NCI-H187 (cell line): ENCODE data around the gene MATR3.
"Not testable (repeated sequence)": the region's sequence is repeated elsewhere in the genome, so short reads cannot be mapped to it uniquely, and the experiment has no call there.

ENCODE experiments used
- DNase-seq, 2 experiments: peaks; one replicate each; lab custom pipeline; 2025; lab: John Stamatoyannopoulos, UW

MATR3 gene

DNA sequence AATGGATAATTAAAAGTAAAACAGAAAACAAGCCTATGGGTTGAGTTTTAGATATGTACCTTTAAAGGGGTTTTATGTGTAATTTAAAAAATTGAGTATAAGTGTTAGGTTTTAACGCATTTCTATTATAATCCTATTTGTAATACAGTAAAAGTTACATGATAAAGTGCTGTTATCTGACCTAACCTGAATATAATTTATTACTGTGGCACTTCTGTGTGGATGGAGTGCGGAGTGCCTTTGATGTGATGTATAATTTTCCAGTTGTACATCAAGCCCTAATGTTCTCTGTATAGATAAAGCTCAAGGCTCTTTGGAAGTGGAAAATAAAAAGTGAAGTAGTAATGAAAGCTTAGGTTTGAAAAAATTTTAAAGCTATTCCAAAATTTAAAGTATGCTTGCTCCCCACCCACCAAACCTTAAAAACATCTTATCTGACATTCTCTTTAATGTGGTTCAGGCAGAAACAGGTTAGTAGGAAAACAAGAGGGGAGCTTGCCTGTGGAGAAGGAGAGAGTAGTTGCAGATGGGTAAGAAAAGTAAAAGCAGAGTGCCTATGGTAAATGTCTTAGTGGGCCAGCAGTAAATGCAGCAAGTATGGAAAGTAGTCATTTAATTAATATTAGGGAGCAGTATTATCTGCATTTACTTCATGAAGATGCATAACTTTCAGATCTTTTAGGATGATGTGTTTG, 4.0 kb downstream of the MATR3 start:
- DNase-seq = no peak

DNA sequence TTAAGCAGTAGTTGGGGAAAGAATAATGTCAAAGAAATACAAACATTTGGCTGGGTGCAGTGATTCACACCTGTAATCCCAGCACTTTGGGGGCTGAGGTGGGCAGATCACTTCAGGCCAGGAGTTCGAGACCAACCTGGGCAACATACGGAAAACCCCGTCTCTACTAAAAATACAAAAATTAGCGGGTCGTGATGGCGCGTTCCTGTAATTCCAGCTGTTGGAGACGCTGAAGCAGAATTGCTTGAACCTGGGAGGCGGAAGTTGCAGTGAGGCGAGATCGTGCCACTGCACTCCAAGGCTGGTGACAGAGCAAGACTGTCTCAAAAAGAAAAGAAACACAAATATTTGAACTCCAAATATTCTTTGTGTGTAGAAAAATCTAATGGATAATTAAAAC, 4.7 kb downstream of the MATR3 start:
- no peak for DNase-seq

DNA sequence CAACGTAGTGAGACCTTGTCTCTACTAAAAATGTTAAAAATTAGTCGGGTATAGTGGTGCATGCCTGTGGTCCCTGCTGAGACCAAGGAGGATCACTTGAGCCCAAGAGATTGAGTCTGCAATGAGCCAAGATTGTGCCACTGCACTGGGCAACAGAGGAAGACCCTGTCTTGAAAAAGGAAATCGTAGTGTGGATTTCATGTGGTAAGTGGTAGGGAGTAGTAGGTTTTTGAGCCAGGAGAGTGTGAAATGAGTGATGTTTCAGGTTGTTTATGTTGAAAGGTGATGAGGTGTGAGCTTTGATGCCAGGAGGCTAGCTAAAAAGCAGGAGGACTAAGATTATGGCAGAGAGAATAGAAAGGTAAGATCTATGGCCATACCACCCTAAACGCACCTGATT, 5.9 kb downstream of the MATR3 start:
- no peak for DNase-seq

DNA sequence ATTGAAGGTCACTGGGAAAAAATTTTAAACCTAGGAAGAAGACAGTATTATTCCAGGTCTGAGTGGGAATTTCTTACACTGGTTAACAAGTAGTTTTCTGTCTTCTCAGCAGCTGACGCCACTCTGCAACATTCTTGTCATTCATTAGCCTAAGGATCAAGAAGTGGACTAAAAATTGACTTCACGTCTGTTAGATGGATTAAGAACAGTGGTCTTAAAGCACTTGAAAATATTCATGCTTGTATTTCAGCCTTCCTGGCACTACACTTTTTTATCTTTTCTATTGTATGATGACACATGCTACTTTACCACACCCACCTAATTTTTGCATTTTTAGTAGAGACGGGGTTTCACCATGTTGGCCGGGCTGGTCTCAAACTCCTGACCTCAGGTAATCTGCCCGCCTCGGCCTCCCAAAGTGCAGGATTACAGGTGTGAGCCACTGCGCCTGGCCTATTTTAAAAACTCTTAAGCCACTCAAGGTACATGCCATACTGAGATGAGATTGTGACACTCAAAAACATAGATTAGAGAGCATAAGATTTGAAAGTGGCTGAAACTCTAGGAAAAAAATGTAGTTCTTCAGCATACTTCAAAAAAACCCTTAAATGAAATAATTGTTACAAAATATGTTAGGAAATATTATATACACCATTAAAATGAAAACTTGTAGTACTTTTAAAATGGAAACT, 8.4 kb downstream of the MATR3 start:
- no peak for DNase-seq

DNA sequence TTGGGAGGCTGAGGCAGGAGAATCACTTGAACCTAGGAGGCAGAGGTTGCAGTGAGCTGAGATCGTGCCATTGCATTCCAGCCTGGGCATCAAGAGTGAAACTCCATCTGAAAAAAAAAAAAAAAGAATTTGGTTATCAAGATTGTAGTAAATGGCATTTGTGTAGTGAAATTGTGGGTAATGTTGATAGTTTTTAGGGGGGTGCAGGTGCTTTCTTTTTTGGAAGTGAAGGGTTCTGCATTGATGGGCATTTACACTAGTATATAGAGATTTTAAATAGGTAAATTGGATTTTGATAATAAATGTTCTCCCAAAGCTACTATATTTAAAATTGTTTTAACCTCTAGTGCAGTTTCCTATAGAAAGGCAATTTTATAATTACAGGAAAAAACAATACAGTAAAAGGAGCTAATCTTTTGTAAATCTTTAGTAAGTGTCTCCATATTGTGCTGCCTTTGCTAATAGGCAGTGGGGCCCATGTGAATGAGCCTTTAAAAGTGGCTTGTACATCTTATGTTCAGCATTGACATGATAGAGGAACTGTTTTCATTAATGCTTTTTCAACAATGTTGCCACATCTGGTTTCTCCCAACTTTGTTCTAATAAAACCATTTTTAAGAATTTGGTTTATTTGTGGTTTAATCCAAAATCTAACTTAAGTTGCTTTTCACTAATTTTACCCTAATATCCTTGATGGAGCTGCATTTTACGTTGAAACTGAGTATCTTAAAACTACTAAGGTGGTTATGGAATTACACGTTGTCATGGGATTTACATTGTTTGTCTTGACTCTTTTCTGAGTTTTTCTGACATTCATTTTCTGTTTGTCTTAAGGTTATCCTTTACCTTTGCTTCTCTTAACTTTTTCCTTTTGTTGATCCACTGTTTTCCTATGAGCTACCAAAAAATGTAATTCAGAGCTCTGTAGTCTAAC, 11.1 kb downstream of the MATR3 start:
- no peak for DNase-seq

DNA sequence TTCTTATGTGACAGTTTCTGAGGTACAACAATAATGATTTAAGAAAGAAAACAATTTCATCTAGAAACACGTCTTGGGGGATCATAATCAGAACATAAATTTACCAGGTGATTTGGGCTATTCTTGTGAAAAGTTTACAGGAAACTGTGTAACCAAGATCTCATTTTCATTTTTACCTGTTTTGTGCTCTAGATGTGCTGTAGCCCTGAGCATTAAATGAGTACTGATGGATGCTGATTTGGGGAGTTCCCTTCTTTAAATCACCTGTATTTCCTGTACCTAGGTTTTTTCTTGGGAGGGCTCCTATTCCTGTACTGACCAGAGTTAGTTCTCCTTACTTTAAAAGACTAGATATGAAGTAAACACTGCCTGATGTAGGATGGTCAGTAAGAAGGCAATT, 12.7 kb downstream of the MATR3 start:
- no peak for DNase-seq

GRCh38 chr5:139306628-139307379, 13.3 kb downstream of the MATR3 start:
- no peak for DNase-seq

GRCh38 chr5:139308797-139309196, 15.3 kb downstream of the MATR3 start:
- DNase-seq = no peak

GRCh38 chr5:139310715-139311186, 17.2 kb downstream of the MATR3 start:
- not testable (repeated sequence) for DNase-seq

GRCh38 chr5:139312075-139312474, 18.5 kb downstream of the MATR3 start:
- DNase-seq = no peak

DNA sequence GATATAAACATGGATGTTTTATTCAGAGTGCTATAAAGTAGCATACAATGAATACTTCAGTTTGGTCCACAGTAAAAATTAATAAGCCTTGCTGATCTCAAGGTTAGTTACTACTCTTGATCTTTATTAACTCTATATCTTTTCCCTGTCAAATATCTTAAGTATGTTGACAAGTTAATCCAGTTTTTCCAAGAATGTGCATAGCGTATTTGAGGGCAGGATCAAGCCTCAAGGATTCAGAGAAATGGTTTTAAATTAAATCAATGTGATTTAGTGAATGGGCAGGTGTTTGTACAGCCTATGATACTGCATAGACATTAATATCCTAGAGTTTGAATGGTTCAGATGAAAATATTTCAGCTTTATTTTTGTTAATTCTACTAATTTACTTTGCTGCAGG, 20.7 kb downstream of the MATR3 start:
- no peak for DNase-seq

DNA sequence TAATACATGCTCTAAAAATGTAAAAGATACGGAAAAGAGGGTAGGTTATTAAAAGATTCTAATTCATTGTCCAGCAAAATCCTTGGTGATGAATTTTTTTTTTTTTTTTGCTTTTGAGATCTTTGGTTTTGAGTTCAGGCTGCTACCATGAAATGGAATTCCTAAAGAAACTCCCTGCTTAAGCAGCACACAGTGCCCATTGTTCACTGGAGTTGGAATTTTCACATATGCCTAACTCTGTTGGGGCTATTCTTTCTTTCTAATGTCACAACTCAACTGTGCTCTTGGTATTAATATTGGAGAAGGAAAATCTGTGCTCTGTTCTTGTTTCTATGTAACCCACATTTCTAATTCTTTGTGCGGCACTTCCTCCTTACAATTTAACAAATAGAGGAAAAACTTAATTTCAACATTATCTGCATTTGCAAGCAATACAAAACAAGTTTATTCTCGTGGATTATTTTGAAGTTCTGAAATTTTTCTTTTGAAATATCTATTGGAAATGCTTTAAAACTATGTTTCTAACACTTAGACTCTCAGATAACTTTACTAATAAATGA, 21.6 kb downstream of the MATR3 start:
- DNase-seq = no peak

- no peak for DNase-seq
Observed at GRCh38 chr5:139335811-139336210, 42.3 kb downstream of the MATR3 start.

- no peak for DNase-seq
Observed at GRCh38 chr5:139340051-139340450, 46.5 kb downstream of the MATR3 start.

DNA sequence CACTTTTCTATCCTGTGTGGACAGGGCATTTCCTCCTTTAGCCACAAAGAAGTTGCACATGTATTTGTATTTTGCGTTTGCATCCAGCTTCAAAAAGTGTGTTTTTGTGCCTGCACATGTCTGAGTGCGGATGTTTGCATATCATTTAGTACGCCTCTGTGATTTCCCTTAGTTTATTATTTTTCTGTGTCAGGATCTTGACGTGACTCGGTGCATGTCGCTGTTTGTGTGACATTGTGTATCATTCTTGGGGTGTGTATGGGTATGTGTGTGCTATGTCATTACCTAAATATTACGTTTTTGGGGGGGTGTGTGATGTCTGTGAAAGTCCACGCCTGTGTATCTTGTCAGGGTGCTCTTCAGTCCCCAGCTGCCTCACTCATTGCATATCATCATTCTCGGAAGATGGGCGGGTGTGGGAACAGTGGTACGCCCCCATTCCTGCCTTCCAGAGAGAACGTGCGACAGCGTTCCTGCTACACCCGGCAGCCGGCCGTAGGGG, 47.7 kb downstream of the MATR3 start:
- no peak for DNase-seq

DNA sequence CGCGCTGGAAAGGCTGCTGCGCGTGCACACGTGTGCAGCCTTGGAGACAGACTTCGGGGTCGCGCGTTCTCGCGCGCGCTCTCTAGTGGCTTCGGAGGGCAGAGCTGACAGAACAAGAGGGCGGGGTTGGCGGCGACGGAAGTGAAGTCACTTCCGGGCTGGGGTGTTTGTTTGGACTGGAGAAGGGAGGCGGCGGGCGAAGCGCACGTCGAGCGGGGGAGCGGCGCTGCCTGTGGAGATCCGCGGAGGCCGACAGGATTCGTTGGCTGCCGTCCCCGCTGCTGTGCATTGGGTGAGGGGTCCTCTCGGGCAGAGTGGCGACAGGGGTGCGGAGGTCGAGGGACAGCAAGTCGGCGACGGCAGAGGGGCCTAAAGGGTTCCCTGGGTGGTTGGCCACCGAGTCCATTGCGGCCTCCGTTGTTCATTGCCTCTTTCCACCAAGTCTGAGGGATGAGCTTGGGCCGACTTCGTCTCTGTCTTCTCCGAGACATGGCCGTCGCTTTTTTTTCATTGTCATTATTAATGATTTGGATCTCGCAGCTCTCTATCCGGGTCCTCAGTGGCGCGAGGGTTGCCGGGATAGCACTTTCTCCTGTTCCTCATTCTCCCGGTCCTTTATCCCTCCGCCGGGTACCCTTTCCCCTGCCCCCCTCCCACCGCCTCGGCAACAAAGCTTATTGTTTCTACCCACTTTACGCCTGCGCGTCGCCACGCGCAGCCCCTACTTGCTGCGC, 48.3 kb downstream of the MATR3 start, which contains the start of gene PAIP2:
Gene PAIP2, plus strand, starts transcription at position 166 of the 734 bp plus-strand sequence. CDS start 21,931 bp downstream, outside the sequence.
- DNase-seq = peak; percentile 91

GRCh38 chr5:139342423-139342723, 48.8 kb downstream of the MATR3 start:
- no peak for DNase-seq

DNA sequence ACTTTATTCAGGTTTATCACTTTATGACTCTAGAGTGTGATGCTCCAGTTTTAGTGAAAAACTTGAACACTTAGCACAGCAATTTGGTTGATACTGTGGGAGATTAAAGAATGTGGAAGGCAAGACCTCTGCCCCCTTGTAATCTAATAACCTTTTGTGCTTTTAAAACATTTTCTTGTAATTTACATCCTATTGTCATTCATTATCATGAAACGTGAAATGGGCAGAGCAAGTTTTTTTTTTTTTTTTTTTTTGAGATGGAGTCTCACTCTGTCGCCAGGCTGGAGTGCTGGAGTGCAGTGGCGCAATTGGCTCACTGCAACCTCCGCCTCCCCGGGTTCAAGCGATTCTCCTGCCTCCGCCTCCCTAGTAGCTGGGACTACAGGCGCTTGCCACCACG, 49.9 kb downstream of the MATR3 start:
- DNase-seq = no peak

DNA sequence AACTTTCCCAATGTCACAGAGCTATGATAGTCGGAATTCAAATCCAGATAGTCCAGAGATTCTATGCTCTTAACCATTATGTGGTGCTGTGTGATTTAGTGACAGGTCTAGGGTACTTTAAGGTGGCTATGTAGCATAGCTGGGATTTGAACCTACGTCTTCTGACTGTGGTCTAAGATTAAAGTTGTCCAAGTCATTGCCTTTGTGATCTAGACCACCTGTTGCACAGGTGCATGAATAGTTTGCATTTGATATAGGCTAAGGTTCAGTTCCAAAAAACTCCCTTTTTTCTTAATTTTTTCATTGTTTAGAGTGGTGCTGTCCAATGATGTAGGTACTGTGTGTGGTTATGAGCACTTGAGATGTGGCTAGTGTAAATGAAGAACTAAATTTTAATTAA, 50.6 kb downstream of the MATR3 start:
- no peak for DNase-seq

GRCh38 chr5:139345442-139345841, 51.9 kb downstream of the MATR3 start:
- DNase-seq = not testable (repeated sequence)

GRCh38 chr5:139347863-139348262, 54.3 kb downstream of the MATR3 start:
- not testable (repeated sequence) for DNase-seq
